SK-N-SH (cell line): ENCODE data around the gene FABP6. TPM values are rescaled to one million over a fixed set of nuclear protein-coding genes. Genes with fewer than 3 reads are reported as not detected.

Experiments used
- CTCF ChIA-PET: fragments of 300-600, 350-600 bp; formaldehyde crosslinking; extraction: SDS; loops from one replicate; lab custom pipeline; 2021; lab: Yijun Ruan, JAX
- POLR2A ChIA-PET: fragments of 350-600 bp; sonication (Branson Sonifier 250); formaldehyde crosslinking; extraction: SDS; loops from one replicate; lab custom pipeline; 2020; ENCODE audit warnings: antibody characterized with exemption, inconsistent platforms; lab: Yijun Ruan, JAX
- DNase-seq: peaks from one replicate; pipeline ENCODE4 v3.0.0; 2012
- H2AFZ ChIP-seq: fragments of 200-600 bp; sonication (generic); 2 replicates; pipeline ENCODE4 v1.8.1; 2016; ENCODE audit warnings: antibody characterized with exemption, mild to moderate bottlenecking, low read depth
- H3F3A ChIP-seq: fragments of 200-600 bp; sonication (generic); replicated peaks from 2 replicates; pipeline ENCODE3; 2016; ENCODE audit warnings: antibody characterized with exemption, mild to moderate bottlenecking; ENCODE audit not compliant: insufficient read depth
- H3K27ac ChIP-seq, 2 experiments: fragments of 200-500 bp in 1 of 2; fragments of 200-600 bp in 1 of 2; sonication (Bioruptor generic) in 1 of 2; sonication (generic), shearing (Covaris generic) in 1 of 2; 2 replicates each; pipeline versions ENCODE4 v1.5.1 to v1.6.1; 2014 to 2016; ENCODE audit warnings: low read depth in 2 of 2, inconsistent platforms in 1 of 2, low read length in 1 of 2, mild to moderate bottlenecking in 1 of 2, mixed read lengths in 1 of 2
- H3K27me3 ChIP-seq: fragments of 200-600 bp; sonication (generic), shearing (Covaris generic); 2 replicates; pipeline ENCODE4 v1.6.1; 2016; ENCODE audit warnings: mixed run types; ENCODE audit not compliant: insufficient read depth
- H3K36me3 ChIP-seq, 2 experiments: fragments of 200-500 bp in 1 of 2; fragments of 200-600 bp in 1 of 2; sonication (Bioruptor generic) in 1 of 2; sonication (generic) in 1 of 2; replicated peaks in 1 of 2; 2 replicates each; pipeline versions ENCODE3 to v1.5.1; 2014 to 2016; ENCODE audit warnings: low read length in 1 of 2, mild to moderate bottlenecking in 1 of 2; ENCODE audit not compliant: insufficient read depth in 2 of 2, control insufficient read depth in 1 of 2
- H3K4me1 ChIP-seq, 2 experiments: fragments of 200-500 bp in 1 of 2; fragments of 200-600 bp in 1 of 2; sonication (Bioruptor generic) in 1 of 2; sonication (generic), shearing (Covaris generic) in 1 of 2; 2 replicates each; pipeline versions ENCODE4 v1.5.1 to v1.6.1; 2014 to 2016; ENCODE audit warnings: low read depth in 1 of 2, low read length in 1 of 2, mixed run types in 1 of 2; ENCODE audit not compliant: insufficient read depth in 2 of 2, control insufficient read depth in 1 of 2
- H3K4me2 ChIP-seq: fragments of 200-600 bp; sonication (generic), shearing (Covaris generic); 2 replicates; pipeline ENCODE4 v1.6.1; 2017; ENCODE audit warnings: mixed run types
- H3K4me3 ChIP-seq, 2 experiments: fragments of 200-500 bp in 1 of 2; fragments of 200-600 bp in 1 of 2; sonication (Bioruptor generic) in 1 of 2; sonication (generic), shearing (Covaris generic) in 1 of 2; 2 replicates each; pipeline versions ENCODE4 v1.5.1 to v1.8.1; 2014 to 2016; ENCODE audit warnings: low read depth in 2 of 2, inconsistent platforms in 1 of 2, low read length in 1 of 2, mild to moderate bottlenecking in 1 of 2, mixed read lengths in 1 of 2, moderate library complexity in 1 of 2
- H3K79me2 ChIP-seq: fragments of 200-600 bp; sonication (generic); 2 replicates; pipeline ENCODE4 v1.8.1; 2017; ENCODE audit warnings: mild to moderate bottlenecking; ENCODE audit not compliant: insufficient read depth
- H3K9ac ChIP-seq: fragments of 200-600 bp; sonication (generic); 2 replicates; pipeline ENCODE4 v1.6.1; 2017; ENCODE audit warnings: mixed run types
- H3K9me2 ChIP-seq: fragments of 200-600 bp; sonication (generic); 2 replicates; pipeline ENCODE4 v1.6.1; 2017; ENCODE audit warnings: mixed run types
- H3K9me3 ChIP-seq: fragments of 200-600 bp; sonication (generic); 2 replicates; pipeline ENCODE4 v1.6.1; 2017; ENCODE audit warnings: mixed run types, mild to moderate bottlenecking, moderate library complexity
- H4K20me1 ChIP-seq: fragments of 200-600 bp; sonication (generic); 2 replicates; pipeline ENCODE4 v1.6.1; 2017; ENCODE audit warnings: mild to moderate bottlenecking, mixed run types; ENCODE audit not compliant: insufficient read depth
- ELF1 ChIP-seq: IDR thresholded peaks from 2 replicates; pipeline ENCODE4 v1.4.0; 2012
- EP300 ChIP-seq, 2 experiments: IDR thresholded peaks; 2 replicates each; pipeline versions ENCODE4 v1.4.0 to v1.6.1; 2012; ENCODE audit warnings: borderline replicate concordance in 1 of 2, low read depth in 1 of 2, low read length in 1 of 2
- EZH2phosphoT487 ChIP-seq: fragments of 200-600 bp; sonication (generic); IDR thresholded peaks from 2 replicates; pipeline ENCODE4 v1.6.1; 2017; ENCODE audit warnings: low read depth, mixed run types, mild to moderate bottlenecking, antibody characterized with exemption, moderate library complexity, borderline replicate concordance
- FOSL2 ChIP-seq: IDR thresholded peaks from 2 replicates; pipeline ENCODE4 v1.4.0; 2012; ENCODE audit warnings: low read depth, mild to moderate bottlenecking, moderate library complexity, borderline replicate concordance
- FOXJ3 ChIP-seq: sonication (generic); formaldehyde crosslinking; IDR thresholded peaks from 2 replicates; pipeline ENCODE4 v1.5.1; 2020; ENCODE audit warnings: mild to moderate bottlenecking, missing genetic modification reagents
- FOXM1 ChIP-seq: IDR thresholded peaks from 2 replicates; pipeline ENCODE4 v1.4.0; 2012; ENCODE audit warnings: low read depth, mild to moderate bottlenecking
- GATA2 ChIP-seq: sonication (generic); formaldehyde crosslinking; IDR thresholded peaks from 2 replicates; pipeline ENCODE4 v1.5.0; 2020; ENCODE audit warnings: mild to moderate bottlenecking, missing genetic modification reagents
- IRF3 ChIP-seq: fragments of 150-350 bp; IDR thresholded peaks from 2 replicates; pipeline ENCODE4 v1.6.1; 2016; ENCODE audit warnings: mild to moderate bottlenecking, low read depth, low read length
- MAX ChIP-seq: IDR thresholded peaks from 2 replicates; pipeline ENCODE4 v1.4.0; 2012; ENCODE audit warnings: low read depth
- NFIC ChIP-seq: IDR thresholded peaks from 2 replicates; pipeline ENCODE4 v1.4.0; 2012; ENCODE audit warnings: borderline replicate concordance
- NRF1 ChIP-seq: IDR thresholded peaks from 2 replicates; pipeline ENCODE4 v1.6.1; 2012; ENCODE audit warnings: low read depth, mild to moderate bottlenecking, low read length
- POLR2AphosphoS5 ChIP-seq: IDR thresholded peaks from 2 replicates; pipeline ENCODE4 v1.6.1; 2012; ENCODE audit warnings: low read depth, low read length
- RCOR1 ChIP-seq: fragments of 150-350 bp; IDR thresholded peaks from 2 replicates; pipeline ENCODE4 v1.6.1; 2017; ENCODE audit warnings: antibody characterized with exemption, low read length
- RFX5 ChIP-seq: IDR thresholded peaks from 2 replicates; pipeline ENCODE4 v1.6.1; 2012; ENCODE audit warnings: mild to moderate bottlenecking, improper control_type of control experiment, low read length
- RXRA ChIP-seq: IDR thresholded peaks from 2 replicates; pipeline ENCODE4 v1.4.0; 2012; ENCODE audit warnings: low read depth, mild to moderate bottlenecking, borderline replicate concordance
- SIN3A ChIP-seq: IDR thresholded peaks from 2 replicates; pipeline ENCODE4 v1.6.1; 2012; ENCODE audit warnings: low read depth, mild to moderate bottlenecking, low read length, moderate library complexity, borderline replicate concordance
- SMC3 ChIP-seq: IDR thresholded peaks from 2 replicates; pipeline ENCODE4 v1.6.1; 2012; ENCODE audit warnings: low read depth, low read length, improper control_type of control experiment
- TCF12 ChIP-seq: IDR thresholded peaks from 2 replicates; pipeline ENCODE4 v1.4.0; 2012
- YY1 ChIP-seq: IDR thresholded peaks from 2 replicates; pipeline ENCODE4 v1.4.0; 2012; ENCODE audit warnings: low read depth, mild to moderate bottlenecking
- WGBS: methylation state at CpG from one replicate; pipeline ENCODE4 v1.1.6; 2017; ENCODE audit warnings: low lambda C conversion rate; 5-methylcytosine and 5-hydroxymethylcytosine counted together
- polyA plus RNA-seq, 3 experiments: library from polyadenylated mRNA; depleted of rRNA; stranded (reverse); fragments of >200 nt; gene quantifications; 2 replicates each; pipeline ENCODE4 v1.2.3, GENCODE V29; 2012

Gene FABP6
- polyA plus RNA-seq, 1 of the 3 experiments (the other 2 are of a cell fraction), result 1.1 TPM

GRCh38 chr5:160188141-160189015 lies 40.9 kb upstream of the FABP6 start:
- Histone ChIP-seq H3K4me1 (peaks cover 0 to under 1% of the 10 kb centered on the region in 2 experiments; a peak in 1 of 4 replicates), H3K4me3 (no peak overlapping the region), H4K20me1 (no peaks in the 10 kb centered on the region), H3K4me2 (no peak overlapping the region), H3K27me3 (no peaks in the 10 kb centered on the region), H3K36me3 (no peaks in the 10 kb centered on the region), H3K9me2 (no peaks in the 10 kb centered on the region), H3K9ac (no peak overlapping the region)
- POLR2A ChIA-PET, result no interaction called here
- TF ChIP-seq FOXM1 (no peak), SIN3A (no peak), MAX (no peak), GATA2 (CRISPR knock-in tag) (no peak), ELF1 (no peak), FOSL2 (no peak), RFX5 (no peak), POLR2AphosphoS5 (no peak), TCF12 (no peak), NRF1 (no peak), NFIC (no peak), SMC3 (no peak), IRF3 (no peak), RXRA (no peak), EZH2phosphoT487 (no peak), RCOR1 (no peak), FOXJ3 (CRISPR knock-in tag) (no peak), YY1 (no peak), EP300 (IDR thresholded peaks at IDR 0.05; ENCODE audit: borderline replicate concordance in 1 of 2, low read depth in 1 of 2, low read length in 1 of 2) (no peak)
- TF ChIP-seq, all 33 proteins: peak for 0
- no peaks in the 10 kb centered on the region for H3F3A ChIP-seq
- H3K9me3 ChIP-seq, result no peaks in the 10 kb centered on the region
- WGBS, result 75% methylated on average over 15 of the region's 40 CpGs
- DNase-seq, result no peak
- CTCF ChIA-PET, result interaction anchor here (1.0 to 1.4 kb wide), 3 partner anchors 8 to 166 kb away, joined by 3 read pairs; no protein-coding TSS in a partner anchor
- no peaks in the 10 kb centered on the region for H3K79me2 ChIP-seq
- H2AFZ ChIP-seq, result 0 out of 2 replicates have a peak overlapping the region, but pooled peaks have one; percentile 16
- H3K27ac ChIP-seq, result no peak overlapping the region
